ENCODE measurements around the gene PTER.

GRCh38 chr10:16518822-16519221, 82.0 kb downstream of the PTER start:
- TF ChIP-seq, protein P1, sequence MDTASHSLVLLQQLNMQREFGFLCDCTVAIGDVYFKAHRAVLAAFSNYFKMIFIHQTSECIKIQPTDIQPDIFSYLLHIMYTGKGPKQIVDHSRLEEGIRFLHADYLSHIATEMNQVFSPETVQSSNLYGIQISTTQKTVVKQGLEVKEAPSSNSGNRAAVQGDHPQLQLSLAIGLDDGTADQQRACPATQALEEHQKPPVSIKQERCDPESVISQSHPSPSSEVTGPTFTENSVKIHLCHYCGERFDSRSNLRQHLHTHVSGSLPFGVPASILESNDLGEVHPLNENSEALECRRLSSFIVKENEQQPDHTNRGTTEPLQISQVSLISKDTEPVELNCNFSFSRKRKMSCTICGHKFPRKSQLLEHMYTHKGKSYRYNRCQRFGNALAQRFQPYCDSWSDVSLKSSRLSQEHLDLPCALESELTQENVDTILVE (CRISPR knock-in tag; IDR thresholded peaks at IDR 0.05), result no peak
- TF ChIP-seq, protein P2, sequence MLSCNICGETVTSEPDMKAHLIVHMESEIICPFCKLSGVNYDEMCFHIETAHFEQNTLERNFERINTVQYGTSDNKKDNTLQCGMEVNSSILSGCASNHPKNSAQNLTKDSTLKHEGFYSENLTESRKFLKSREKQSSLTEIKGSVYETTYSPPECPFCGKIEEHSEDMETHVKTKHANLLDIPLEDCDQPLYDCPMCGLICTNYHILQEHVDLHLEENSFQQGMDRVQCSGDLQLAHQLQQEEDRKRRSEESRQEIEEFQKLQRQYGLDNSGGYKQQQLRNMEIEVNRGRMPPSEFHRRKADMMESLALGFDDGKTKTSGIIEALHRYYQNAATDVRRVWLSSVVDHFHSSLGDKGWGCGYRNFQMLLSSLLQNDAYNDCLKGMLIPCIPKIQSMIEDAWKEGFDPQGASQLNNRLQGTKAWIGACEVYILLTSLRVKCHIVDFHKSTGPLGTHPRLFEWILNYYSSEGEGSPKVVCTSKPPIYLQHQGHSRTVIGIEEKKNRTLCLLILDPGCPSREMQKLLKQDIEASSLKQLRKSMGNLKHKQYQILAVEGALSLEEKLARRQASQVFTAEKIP (CRISPR knock-in tag; IDR thresholded peaks at IDR 0.05; ENCODE audit: borderline replicate concordance), result no peak
- TF ChIP-seq POLR2AphosphoS5 (IDR thresholded peaks at IDR 0.05; ENCODE audit: low read depth, low read length) (no peak), MBD4 (IDR thresholded peaks at IDR 0.05; ENCODE audit: borderline replicate concordance, low read length) (no peak), MXD4 (CRISPR knock-in tag; IDR thresholded peaks at IDR 0.05) (no peak), HDAC6 (IDR thresholded peaks at IDR 0.05; ENCODE audit: low read depth, low read length) (no peak), MTF1 (CRISPR knock-in tag; IDR thresholded peaks at IDR 0.05) (no peak)
